Mucosa of stomach (tissue), 1 donor: ENCODE data around the gene TFCP2L1.
"Not testable (repeated sequence)": the region's sequence is repeated elsewhere in the genome, so short reads cannot be mapped to it uniquely, and the experiment has no call there.

ENCODE experiments used
- H3K27me3 ChIP-seq: one replicate; pipeline ENCODE4 v1.7.0; 2013; ENCODE audit warnings: mild to moderate bottlenecking, low read length; ENCODE audit not compliant: control insufficient read depth, insufficient read depth
- H3K36me3 ChIP-seq: one replicate; pipeline ENCODE4 v1.7.0; 2013; ENCODE audit warnings: low read length; ENCODE audit not compliant: control insufficient read depth, insufficient read depth
- H3K4me1 ChIP-seq: one replicate; pipeline ENCODE4 v1.7.0; 2013; ENCODE audit warnings: mild to moderate bottlenecking, low read length; ENCODE audit not compliant: control insufficient read depth, insufficient read depth
- H3K4me3 ChIP-seq: one replicate; pipeline ENCODE4 v1.7.0; 2013; ENCODE audit warnings: low read length
- H3K9ac ChIP-seq: one replicate; pipeline ENCODE4 v1.7.0; 2013; ENCODE audit warnings: mild to moderate bottlenecking, low read length, moderate library complexity
- H3K9me3 ChIP-seq: one replicate; pipeline ENCODE4 v1.7.0; 2013; ENCODE audit warnings: mild to moderate bottlenecking, low read length, moderate library complexity; ENCODE audit not compliant: control insufficient read depth
- donor health status: Pancreatic carcinoma.

The TFCP2L1 gene

GRCh38 chr2:121281107-121281506 is 3.9 kb downstream of the TFCP2L1 start:
- H3K9me3 ChIP-seq, result no peaks in the 10 kb centered on the region
- H3K9ac ChIP-seq, result no peak overlapping the region
- H3K4me1 ChIP-seq, result peaks cover 14% of the 10 kb centered on the region
- H3K27me3 ChIP-seq, result peaks cover 3% of the 10 kb centered on the region
- H3K4me3 ChIP-seq, result no peak overlapping the region
- no peaks in the 10 kb centered on the region for H3K36me3 ChIP-seq

DNA sequence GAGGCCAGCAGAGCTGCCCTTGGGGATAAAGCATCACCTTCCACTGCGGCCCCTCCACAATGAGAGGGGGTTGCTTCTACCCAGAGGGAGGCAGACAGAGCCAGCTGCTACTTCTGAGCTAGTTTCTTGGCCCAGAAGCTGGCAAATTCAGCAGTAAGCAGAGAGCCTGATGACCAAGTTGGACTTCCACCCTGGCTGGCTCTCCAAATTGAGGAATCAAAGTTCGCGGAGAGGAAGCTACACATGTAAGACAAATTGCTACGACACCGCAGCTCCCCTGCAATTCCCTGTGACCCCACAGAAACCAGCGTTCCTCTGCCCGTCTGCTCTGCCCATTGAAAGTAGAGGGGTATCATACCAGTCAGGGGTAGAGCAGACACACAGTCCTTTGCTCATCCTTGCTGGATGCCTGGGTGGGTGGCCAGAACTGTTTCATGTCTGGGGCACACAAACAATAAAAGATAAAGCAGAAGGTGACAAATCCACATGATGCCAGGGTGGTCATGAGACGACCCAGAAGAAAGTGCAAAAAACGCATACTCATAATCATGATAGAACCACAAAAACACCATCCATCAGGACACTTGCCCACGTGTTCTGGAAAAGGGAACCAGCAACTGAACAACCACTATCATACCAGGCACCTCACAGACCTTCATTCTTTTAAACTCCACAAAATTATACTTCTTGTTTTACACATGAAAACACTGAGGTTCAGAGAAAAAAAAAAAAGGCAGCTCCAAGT is 5.4 kb downstream of the TFCP2L1 start:
- Histone ChIP-seq H3K36me3 (no peaks in the 10 kb centered on the region), H3K27me3 (no peaks in the 10 kb centered on the region), H3K4me1 (peaks cover 10% of the 10 kb centered on the region), H3K9me3 (no peaks in the 10 kb centered on the region), H3K4me3 (no peak overlapping the region), H3K9ac (no peak overlapping the region)

DNA sequence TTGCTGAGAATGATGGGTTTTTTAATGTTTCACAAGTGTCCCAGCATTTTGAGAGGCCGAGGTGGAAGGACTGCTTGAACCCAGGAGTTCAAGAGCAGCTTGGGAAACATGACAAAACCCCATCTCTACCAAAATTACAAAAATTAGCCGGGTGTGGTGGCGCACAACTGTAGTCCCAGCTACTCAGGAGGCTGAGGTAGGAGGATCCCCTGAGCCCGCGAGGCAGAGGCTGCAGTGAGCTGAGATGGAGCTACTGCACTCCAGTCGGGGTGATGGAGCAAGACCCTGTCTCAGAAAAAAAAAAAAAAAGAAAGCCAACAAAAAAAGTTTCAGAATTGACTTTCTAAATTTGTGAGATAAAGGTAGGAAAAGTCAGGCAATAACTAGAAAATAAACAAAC is 8.7 kb downstream of the TFCP2L1 start:
- Histone ChIP-seq H3K27me3 (no peaks in the 10 kb centered on the region), H3K36me3 (no peaks in the 10 kb centered on the region)

DNA sequence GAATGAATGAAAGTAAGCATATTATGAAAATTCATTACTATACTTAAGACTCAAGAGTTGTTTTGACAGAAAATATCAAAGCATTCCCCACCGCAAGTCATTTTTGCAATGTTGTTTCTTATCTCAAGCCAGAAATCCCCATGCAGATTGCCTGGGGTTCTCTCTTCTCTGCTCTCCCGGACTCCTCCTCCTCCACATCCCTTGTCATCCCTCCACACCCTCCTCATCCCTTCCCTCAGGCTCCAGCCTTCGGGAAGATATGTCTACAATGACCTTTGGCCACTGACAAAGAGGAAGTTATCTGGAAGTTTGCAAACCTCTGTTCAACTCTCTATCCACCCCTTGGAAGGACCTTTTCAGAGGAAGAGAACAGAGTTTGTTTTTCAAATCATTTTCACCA is 11.9 kb downstream of the TFCP2L1 start:
- Histone ChIP-seq H3K36me3 (no peaks in the 10 kb centered on the region), H3K4me3 (no peak overlapping the region), H3K4me1 (peaks cover 14% of the 10 kb centered on the region), H3K9ac (no peak overlapping the region), H3K27me3 (no peaks in the 10 kb centered on the region), H3K9me3 (no peaks in the 10 kb centered on the region)

More for the DNA sequence above, 8.7 kb downstream of the TFCP2L1 start:
- Histone ChIP-seq H3K4me3 (no peak overlapping the region), H3K4me1 (peaks cover 10% of the 10 kb centered on the region), H3K9me3 (no peaks in the 10 kb centered on the region), H3K9ac (no peak overlapping the region)

- H3K27me3 ChIP-seq, result no peaks in the 10 kb centered on the region
- no peak overlapping the region for H3K4me3 ChIP-seq
- no peak overlapping the region for H3K9ac ChIP-seq
- H3K9me3 ChIP-seq, result no peaks in the 10 kb centered on the region
- H3K4me1 ChIP-seq, result peaks cover 14% of the 10 kb centered on the region
- no peaks in the 10 kb centered on the region for H3K36me3 ChIP-seq
These were observed 12.4 kb downstream of the TFCP2L1 start for GRCh38 chr2:121272596-121272995.

DNA sequence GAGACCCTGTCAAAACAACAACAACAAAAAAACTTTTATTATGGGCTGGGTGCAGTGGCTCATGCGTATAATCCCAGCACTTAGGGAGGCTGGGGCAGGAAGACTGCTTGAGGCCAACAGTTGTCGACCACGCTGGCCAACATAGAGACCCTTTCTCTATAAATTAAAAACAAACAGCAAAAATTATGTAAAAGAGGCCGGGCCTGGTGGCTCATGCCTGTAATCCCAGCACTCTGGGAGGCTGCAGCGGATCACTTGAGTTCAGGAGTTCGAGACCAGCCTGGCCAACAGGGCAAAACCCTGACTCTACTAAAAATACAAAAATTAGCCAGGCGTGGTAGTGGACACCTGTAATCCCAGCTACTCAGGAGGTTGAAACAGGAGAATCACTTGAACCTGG is 15.6 kb downstream of the TFCP2L1 start:
- H3K4me1 ChIP-seq, result peaks cover 14% of the 10 kb centered on the region
- H3K36me3 ChIP-seq, H3K9ac ChIP-seq, H3K27me3 ChIP-seq, H3K4me3 ChIP-seq, H3K9me3 ChIP-seq: not testable (repeated sequence)

DNA sequence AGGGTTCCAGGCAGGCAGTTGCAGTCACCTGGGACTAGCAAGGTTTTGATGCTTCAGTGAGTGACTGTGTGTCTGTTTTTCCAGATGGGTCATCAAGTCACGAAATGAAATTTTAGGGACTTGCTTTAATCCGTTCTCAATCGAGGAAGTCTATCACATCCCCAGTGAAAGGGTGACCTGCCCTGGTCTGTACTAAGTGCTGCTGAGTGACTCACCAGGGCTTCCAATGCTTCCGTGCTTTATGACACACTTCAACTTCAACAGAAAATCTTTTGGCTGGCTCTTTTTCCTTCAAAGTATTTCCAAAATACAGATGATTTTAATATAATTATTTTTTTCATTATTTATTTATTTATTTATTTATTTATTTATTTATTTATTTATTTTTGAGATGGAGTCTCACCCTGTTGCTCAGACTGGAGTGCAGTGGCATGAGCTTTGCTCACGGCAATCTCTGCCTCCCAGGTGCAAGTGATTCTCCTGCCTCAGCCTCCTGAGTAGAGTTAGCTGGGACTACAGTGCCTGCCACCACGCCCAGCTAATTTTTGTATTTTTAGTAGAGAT is 18.4 kb downstream of the TFCP2L1 start:
- no peak overlapping the region for H3K9ac ChIP-seq
- no peak overlapping the region for H3K4me3 ChIP-seq
- H3K27me3 ChIP-seq, result no peaks in the 10 kb centered on the region
- peaks cover 19% of the 10 kb centered on the region for H3K4me1 ChIP-seq
- H3K36me3 ChIP-seq, result no peaks in the 10 kb centered on the region
- no peaks in the 10 kb centered on the region for H3K9me3 ChIP-seq

DNA sequence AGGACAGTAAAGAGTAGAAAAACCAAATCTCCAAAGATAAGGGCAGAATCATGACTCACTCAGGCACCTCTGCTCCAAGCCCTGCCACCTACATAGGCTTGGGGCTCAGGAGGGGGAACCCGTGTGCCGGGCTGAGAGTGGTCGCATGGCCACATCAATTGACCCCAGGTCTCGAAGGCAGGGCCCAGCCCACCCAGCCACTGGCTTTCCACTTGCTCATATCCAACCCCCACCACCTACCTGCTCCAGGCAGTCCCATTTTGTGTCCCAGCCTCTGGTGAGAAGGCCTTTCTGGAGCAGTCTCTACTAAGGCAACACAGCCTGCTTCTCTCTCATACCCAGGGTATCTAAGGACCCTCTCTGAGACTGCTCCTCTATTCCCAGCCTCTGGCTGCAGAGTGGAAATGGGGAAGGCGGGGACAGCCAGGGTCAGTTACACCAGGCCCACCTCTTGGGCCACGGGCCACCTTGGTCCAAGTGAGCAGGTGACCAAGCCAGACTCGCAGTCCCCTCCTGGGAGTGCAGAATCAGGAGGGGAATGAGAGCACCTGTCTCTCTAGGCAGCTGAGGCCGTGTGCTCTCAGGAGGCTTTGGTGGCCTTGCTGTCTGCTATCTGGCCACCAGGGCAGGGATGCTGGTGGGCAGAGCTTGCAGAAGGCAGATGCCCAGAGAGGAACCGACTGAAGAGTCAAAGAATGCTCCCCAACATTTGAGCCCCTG is 20.8 kb downstream of the TFCP2L1 start:
- peaks cover 27% of the 10 kb centered on the region for H3K4me1 ChIP-seq
- no peak overlapping the region for H3K4me3 ChIP-seq
- H3K27me3 ChIP-seq, result no peaks in the 10 kb centered on the region
- H3K9me3 ChIP-seq, result no peaks in the 10 kb centered on the region
- H3K36me3 ChIP-seq, result no peaks in the 10 kb centered on the region
- H3K9ac ChIP-seq, result no peak overlapping the region

DNA sequence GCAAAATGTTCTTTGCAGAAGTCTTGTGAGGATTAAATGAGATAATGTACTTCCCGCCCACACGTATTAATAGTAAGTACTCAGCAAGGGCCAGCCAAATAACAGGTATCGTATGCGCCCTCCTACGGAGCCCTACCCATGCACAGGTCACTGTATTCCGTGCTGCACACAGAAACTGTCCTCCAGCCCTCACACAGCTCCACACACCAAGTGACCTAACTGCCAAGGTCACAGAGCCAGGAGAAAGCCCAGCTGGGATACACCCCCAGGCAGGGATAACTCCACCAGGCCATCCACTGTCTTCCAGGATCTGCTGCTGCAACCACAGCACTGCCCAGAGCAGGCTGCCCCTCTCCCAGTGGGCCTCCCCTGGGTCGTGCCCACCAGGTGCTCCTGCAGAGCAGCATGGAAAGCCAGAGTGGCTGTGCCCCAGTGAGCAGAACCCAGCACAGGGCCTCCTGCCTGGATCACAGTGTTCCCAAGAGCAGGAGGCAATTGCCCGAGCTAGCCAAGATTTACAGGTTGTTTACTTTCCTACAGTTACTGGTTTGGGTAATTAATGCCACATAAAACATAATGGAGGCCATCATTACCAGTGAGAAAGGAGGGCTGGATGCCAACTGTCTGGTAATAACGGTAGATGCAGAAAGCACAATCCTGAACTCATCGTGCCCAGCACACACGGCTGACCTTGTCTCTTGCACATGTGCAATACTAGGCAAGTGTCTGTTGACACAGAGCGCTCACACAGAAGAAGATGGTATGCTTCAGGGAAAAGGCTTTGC is 24.4 kb downstream of the TFCP2L1 start:
- peaks cover 39% of the 10 kb centered on the region for H3K4me1 ChIP-seq
- no peaks in the 10 kb centered on the region for H3K9me3 ChIP-seq
- no peak overlapping the region for H3K9ac ChIP-seq
- H3K27me3 ChIP-seq, result no peaks in the 10 kb centered on the region
- no peaks in the 10 kb centered on the region for H3K36me3 ChIP-seq
- H3K4me3 ChIP-seq, result no peak overlapping the region

- Histone ChIP-seq H3K9me3 (no peaks in the 10 kb centered on the region), H3K9ac (no peak overlapping the region), H3K4me1 (peaks cover 38% of the 10 kb centered on the region), H3K27me3 (no peaks in the 10 kb centered on the region), H3K36me3 (no peaks in the 10 kb centered on the region), H3K4me3 (no peak overlapping the region)
These were observed 27.0 kb downstream of the TFCP2L1 start for GRCh38 chr2:121258051-121258450.

GRCh38 chr2:121257480-121257840 is 27.5 kb downstream of the TFCP2L1 start:
- Histone ChIP-seq H3K36me3 (no peaks in the 10 kb centered on the region), H3K27me3 (no peaks in the 10 kb centered on the region), H3K4me1 (peaks cover 41% of the 10 kb centered on the region), H3K9me3 (no peaks in the 10 kb centered on the region), H3K9ac (no peak overlapping the region), H3K4me3 (no peak overlapping the region)
